Kidney (tissue), 22 donors: Measurements from ENCODE around the gene NUDT2. TPM values are rescaled to one million over a fixed set of nuclear protein-coding genes. Genes with fewer than 3 reads are reported as not detected.

ENCODE experiments used
- DNase-seq, 5 donors: peaks; one replicate each; pipeline ENCODE4 v3.0.0-alpha.2; 2013 to 2020
- FAIRE-seq: peaks from 2 replicates; lab custom pipeline; 2012; peaks lifted over from hg19 to GRCh38; lab: Jason Lieb, UNC
- H3K27ac ChIP-seq, 2 donors: one replicate each; pipeline ENCODE4 v1.7.0; 2013; ENCODE audit warnings: low read depth in 2 of 2, low read length in 2 of 2, inconsistent platforms in 1 of 2
- H3K27me3 ChIP-seq: one replicate; pipeline ENCODE4 v1.7.1; 2013; ENCODE audit warnings: low read length, inconsistent platforms; ENCODE audit not compliant: control insufficient read depth, insufficient read depth
- H3K36me3 ChIP-seq, 3 donors: one replicate each; pipeline versions ENCODE4 v1.7.0 to v1.7.1; 2013; ENCODE audit warnings: low read length in 3 of 3, control low read depth in 1 of 3, inconsistent platforms in 1 of 3; ENCODE audit not compliant: insufficient read depth in 3 of 3, control insufficient read depth in 2 of 3
- H3K4me1 ChIP-seq, 3 donors: one replicate each; pipeline versions ENCODE4 v1.7.0 to v1.7.1; 2013; ENCODE audit warnings: low read length in 3 of 3, inconsistent platforms in 1 of 3, low read depth in 1 of 3; ENCODE audit not compliant: control insufficient read depth in 2 of 3, insufficient read depth in 2 of 3
- H3K4me3 ChIP-seq, 3 donors: one replicate each; pipeline versions ENCODE4 v1.7.0 to v1.8.1; 2013; ENCODE audit warnings: low read length in 3 of 3, control low read depth in 1 of 3, inconsistent platforms in 1 of 3
- H3K9ac ChIP-seq, 3 donors: one replicate each; pipeline versions ENCODE4 v1.7.0 to v1.7.1; 2013; ENCODE audit warnings: low read length in 3 of 3, control low read depth in 1 of 3, inconsistent platforms in 1 of 3
- H3K9me3 ChIP-seq, 3 donors: one replicate each; pipeline versions ENCODE4 v1.7.0 to v1.7.1; 2013; ENCODE audit warnings: low read length in 3 of 3, control low read depth in 1 of 3, inconsistent platforms in 1 of 3; ENCODE audit not compliant: control insufficient read depth in 2 of 3, insufficient read depth in 1 of 3
- intact Hi-C: fragments of 100-400 bp; cut with DNase I; formaldehyde crosslinking; loops from one replicate; pipeline ENCODE4 v1.11.1; 2022
- long read RNA-seq, 10 donors: library from polyadenylated mRNA in 1 of 10; unstranded in 1 of 10; transcript quantifications; one replicate each; pipeline ENCODE4 v2.0.0 and lab custom pipeline, GENCODE V29; 2021 to 2026
- polyA plus RNA-seq: library from polyadenylated mRNA; stranded (reverse); fragments of 350-450 nt; fragmentation: Illumina TruSeq; extraction: RNeasy Lipid Tissue Mini Kit (QIAGEN cat#74804); gene quantifications from one replicate; pipeline ENCODE4 v1.2.3, GENCODE V29; 2014; ENCODE audit warnings: low read depth, low replicate concordance; ENCODE audit not compliant: insufficient read depth
- total RNA-seq: library from RNA; stranded (reverse); fragmentation: NEBNext Ultra II Directional; extraction: Animal tissue kit (Norgen Biotek cat#: 25700); gene quantifications from one replicate; pipeline ENCODE4 v1.2.1, GENCODE V29; 2021
- TF ChIP-seq, protein P1 (sequence below): IDR thresholded peaks from 3 replicates; pipeline ENCODE4 v1.5.1; 2012; ENCODE audit warnings: mild to moderate bottlenecking, moderate library complexity, borderline replicate concordance; ENCODE audit not compliant: insufficient read depth; ENCODE audit errors: extremely low read depth
- donor health status: control.
- donor health status: control.
- donor health status: control.
- donor health status: control.
- donor health status: control.
- donor health status: DM: yes; HTN: yes; CAD: no.
- donor health status: Normal renal cell carcinoma (clear cell type).

Gene NUDT2
- total RNA-seq (12.6 TPM), polyA plus RNA-seq (32.1 TPM)
- long read RNA-seq, donor 1, partial matches to known transcripts: 0 of 5 reads
- long read RNA-seq, donor 1, other reads (novel, unspliced or antisense): 0 of 5 reads
- long read RNA-seq, donor 2, partial matches to known transcripts: 5 of 8 reads
- long read RNA-seq, donor 2, other reads (novel, unspliced or antisense): 0 of 8 reads
- long read RNA-seq, donor 3, transcript NUDT2-201 (4 exons, 960 nt): major isoform, 5 of 8 reads
- long read RNA-seq, donor 3, partial matches to known transcripts: 0 of 8 reads
- long read RNA-seq, donor 3, other reads (novel, unspliced or antisense): 0 of 8 reads
- long read RNA-seq, donor 4, transcript NUDT2-201 (4 exons, 960 nt): major isoform, 5 of 11 reads
- long read RNA-seq, donor 4, partial matches to known transcripts: 5 of 11 reads
- long read RNA-seq, donor 4, other reads (novel, unspliced or antisense): 0 of 11 reads
- long read RNA-seq, donor 5, partial matches to known transcripts: 0 of 1 reads
- long read RNA-seq, donor 5, other reads (novel, unspliced or antisense): 0 of 1 reads
- long read RNA-seq, donor 6, transcript NUDT2-201 (4 exons, 960 nt): major isoform, 16 of 28 reads
- long read RNA-seq, donor 6, partial matches to known transcripts: 12 of 28 reads
- long read RNA-seq, donor 6, other reads (novel, unspliced or antisense): 0 of 28 reads
- long read RNA-seq, donor 7, partial matches to known transcripts: 1 of 4 reads
- long read RNA-seq, donor 7, other reads (novel, unspliced or antisense): 2 of 4 reads
- long read RNA-seq, donor 8, partial matches to known transcripts: 16 of 20 reads
- long read RNA-seq, donor 8, other reads (novel, unspliced or antisense): 0 of 20 reads
- long read RNA-seq, donor 9, partial matches to known transcripts: 0 of 6 reads
- long read RNA-seq, donor 9, other reads (novel, unspliced or antisense): 0 of 6 reads
- long read RNA-seq, donor 10, partial matches to known transcripts: 11 of 15 reads
- long read RNA-seq, donor 10, other reads (novel, unspliced or antisense): 0 of 15 reads

DNA sequence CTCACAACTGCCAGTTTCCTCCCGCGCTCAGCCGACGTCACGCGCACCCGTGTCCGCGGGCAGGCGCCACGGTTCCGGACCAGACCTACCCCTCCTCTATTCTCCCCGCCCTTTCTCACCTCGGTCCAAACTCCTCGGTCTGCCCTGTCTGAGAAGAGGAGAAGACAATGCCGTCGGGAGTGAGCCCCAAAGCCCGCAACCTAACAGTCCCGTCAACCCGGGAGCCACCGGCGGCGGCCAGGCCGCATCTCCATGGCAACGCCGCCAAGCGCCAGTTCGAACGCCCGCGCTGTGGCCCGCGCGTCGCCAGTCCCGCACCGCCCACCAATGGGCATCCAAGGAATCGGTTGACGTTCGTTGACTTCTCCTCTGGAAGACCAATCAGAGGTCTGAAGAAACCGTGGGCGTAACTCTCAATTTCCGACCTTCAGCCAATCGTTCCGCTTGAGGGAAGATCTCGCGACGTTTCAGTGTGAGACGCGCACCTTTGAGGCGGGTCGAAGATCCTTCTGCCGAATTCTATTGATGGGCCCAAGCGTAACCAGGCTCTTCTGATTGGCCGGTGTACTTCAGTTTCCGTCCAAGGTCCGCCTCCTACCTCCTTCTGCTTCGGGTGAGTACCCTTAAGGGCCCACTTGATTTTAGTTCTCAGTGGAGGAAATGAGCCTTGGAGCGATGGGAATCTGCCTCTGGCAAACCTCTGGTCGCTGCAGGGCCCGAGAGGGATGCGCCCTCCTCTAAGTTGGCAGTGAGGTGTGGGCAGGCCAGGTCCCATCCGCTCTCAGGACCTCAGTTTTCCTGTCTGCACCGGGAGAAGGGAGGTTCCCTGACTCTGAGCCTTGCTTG, at the start of gene NUDT2, which contains the start of gene KIF24:
Gene NUDT2 (plus strand): TSS at position 583 of the 846 bp plus-strand sequence. CDS start 9,471 bp downstream, outside the sequence.
Gene KIF24 (minus strand): TSS at position 282 of the 846 bp plus-strand sequence. CDS start 17,922 bp downstream, outside the sequence.
- Histone ChIP-seq H3K9me3 (no peaks in the 10 kb centered on the region), H3K27ac (peak within 1 kb of the TSS; percentile 89 to 96), H3K9ac (peak within 1 kb of the TSS; percentile 86 to 97 (median 92)), H3K36me3 (no peaks in the 10 kb centered on the region), H3K4me1 (peaks cover 0 to 2% (median 0%) of the 10 kb centered on the region in 3 donors), H3K4me3 (peak within 1 kb of the TSS; percentile 87 to 95 (median 94)), H3K27me3 (no peaks in the 10 kb centered on the region)
- DNase-seq: peak; percentile 98 to 100 (median 99)
- peak; percentile 99 for FAIRE-seq
- intact Hi-C loops: no loop called here
- TF ChIP-seq, protein P1, sequence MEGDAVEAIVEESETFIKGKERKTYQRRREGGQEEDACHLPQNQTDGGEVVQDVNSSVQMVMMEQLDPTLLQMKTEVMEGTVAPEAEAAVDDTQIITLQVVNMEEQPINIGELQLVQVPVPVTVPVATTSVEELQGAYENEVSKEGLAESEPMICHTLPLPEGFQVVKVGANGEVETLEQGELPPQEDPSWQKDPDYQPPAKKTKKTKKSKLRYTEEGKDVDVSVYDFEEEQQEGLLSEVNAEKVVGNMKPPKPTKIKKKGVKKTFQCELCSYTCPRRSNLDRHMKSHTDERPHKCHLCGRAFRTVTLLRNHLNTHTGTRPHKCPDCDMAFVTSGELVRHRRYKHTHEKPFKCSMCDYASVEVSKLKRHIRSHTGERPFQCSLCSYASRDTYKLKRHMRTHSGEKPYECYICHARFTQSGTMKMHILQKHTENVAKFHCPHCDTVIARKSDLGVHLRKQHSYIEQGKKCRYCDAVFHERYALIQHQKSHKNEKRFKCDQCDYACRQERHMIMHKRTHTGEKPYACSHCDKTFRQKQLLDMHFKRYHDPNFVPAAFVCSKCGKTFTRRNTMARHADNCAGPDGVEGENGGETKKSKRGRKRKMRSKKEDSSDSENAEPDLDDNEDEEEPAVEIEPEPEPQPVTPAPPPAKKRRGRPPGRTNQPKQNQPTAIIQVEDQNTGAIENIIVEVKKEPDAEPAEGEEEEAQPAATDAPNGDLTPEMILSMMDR: no peak

DNA sequence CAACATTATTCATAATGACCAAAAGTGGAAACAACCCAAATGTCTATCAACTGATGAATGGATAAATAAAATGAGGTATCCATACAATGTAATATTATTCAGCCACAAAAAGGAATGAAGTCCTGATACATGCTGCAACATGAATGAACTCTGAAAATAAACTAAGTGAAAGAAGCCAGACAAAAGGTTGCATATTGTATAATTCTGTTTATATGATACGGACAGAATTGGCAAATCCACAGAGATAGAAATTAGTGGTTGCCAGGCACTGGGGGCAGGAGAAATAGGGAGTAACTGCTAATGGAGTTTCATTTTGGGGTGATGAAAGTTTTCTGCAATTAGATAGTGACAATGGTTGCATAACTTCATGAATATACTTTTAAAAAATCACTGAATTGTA, 47.3 kb upstream of the NUDT2 start:
- H3K4me1 ChIP-seq: no peaks in the 10 kb centered on the region
- no peaks in the 10 kb centered on the region for H3K27me3 ChIP-seq
- H3K9me3 ChIP-seq: no peaks in the 10 kb centered on the region
- intact Hi-C loops: no loop called here
- no peaks in the 10 kb centered on the region for H3K36me3 ChIP-seq
- DNase-seq (no peak), FAIRE-seq (no peak)
- no peak overlapping the region for H3K4me3 ChIP-seq
- TF ChIP-seq, protein P1: no peak
- H3K27ac ChIP-seq: no peak overlapping the region
- no peak overlapping the region for H3K9ac ChIP-seq

DNA sequence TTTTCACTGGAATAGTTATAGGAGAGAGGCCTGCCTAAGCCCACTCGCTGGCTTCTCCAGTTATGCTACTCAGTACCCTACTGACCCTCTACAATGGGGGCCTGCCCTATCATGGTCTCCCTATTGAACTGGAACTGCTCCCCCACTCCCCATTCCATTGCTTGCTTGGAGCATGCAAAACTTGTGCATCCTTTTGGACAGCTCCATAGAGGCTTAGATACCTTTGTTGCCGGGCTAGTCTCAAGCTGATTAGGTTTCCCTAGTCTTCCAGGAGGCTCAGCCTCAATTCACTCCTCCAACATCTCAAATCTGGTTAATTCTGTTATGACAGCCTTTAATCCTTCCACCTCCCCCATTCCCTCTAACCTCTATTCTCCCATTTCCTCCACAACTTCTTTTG, 40.2 kb upstream of the NUDT2 start:
- H3K27me3 ChIP-seq: no peaks in the 10 kb centered on the region
- no peak for DNase-seq
- no peak overlapping the region for H3K27ac ChIP-seq
- FAIRE-seq: no peak
- H3K4me1 ChIP-seq: no peaks in the 10 kb centered on the region
- no peaks in the 10 kb centered on the region for H3K36me3 ChIP-seq
- H3K4me3 ChIP-seq: no peak overlapping the region
- TF ChIP-seq, protein P1: no peak
- no peaks in the 10 kb centered on the region for H3K9me3 ChIP-seq
- no peak overlapping the region for H3K9ac ChIP-seq
- intact Hi-C loops: no loop called here
